ENCODE results near the gene NLN. TPM values are rescaled to one million over a fixed set of nuclear protein-coding genes. Genes with fewer than 3 reads are reported as not detected.

NLN gene
- total RNA-seq, 1 donor from 2014 or later, result 94.3 TPM

GRCh38 chr5:65708145-65708544, 13.9 kb upstream of the NLN start:
- H3K4me2 ChIP-seq, result no peak overlapping the region
- no peaks in the 10 kb centered on the region for H3K9me3 ChIP-seq (ENCODE audit: low read depth)
- no peak overlapping the region for H3K27ac ChIP-seq
- H3K79me2 ChIP-seq (ENCODE audit: low read depth), result no peaks in the 10 kb centered on the region
- no peaks in the 10 kb centered on the region for H3K27me3 ChIP-seq
- Mint-ChIP-seq H3K27me3 (ENCODE audit: insufficient read depth, low read depth) (no peaks in the 10 kb centered on the region), H3K9me3 (no peaks in the 10 kb centered on the region), H3K4me3 (no peak overlapping the region), H3K36me3 (peaks cover 10% of the 10 kb centered on the region), H3K4me1 (no peaks in the 10 kb centered on the region), H3K27ac (no peak overlapping the region)
- TF ChIP-seq EZH2 (IDR thresholded peaks at IDR 0.05), result no peak
- TF ChIP-seq CTCF (IDR thresholded peaks at IDR 0.05), result no peak
- no peak for DNase-seq (ENCODE audit: low spot score)
- no peak overlapping the region for H3K4me3 ChIP-seq
- H3K9ac ChIP-seq, result no peak overlapping the region
- no peak overlapping the region for H2AFZ ChIP-seq (replicated peaks)
- no peaks in the 10 kb centered on the region for H4K20me1 ChIP-seq (ENCODE audit: low read depth)
- no peaks in the 10 kb centered on the region for H3F3A ChIP-seq (ENCODE audit: low read depth)
- H3K36me3 ChIP-seq, result no peaks in the 10 kb centered on the region
- H3K4me1 ChIP-seq, result no peaks in the 10 kb centered on the region

- Histone ChIP-seq H3K9ac (no peak overlapping the region), H3K36me3 (no peaks in the 10 kb centered on the region), H3K79me2 (ENCODE audit: low read depth) (peaks cover 19% of the 10 kb centered on the region), H3F3A (ENCODE audit: low read depth) (peaks cover 11% of the 10 kb centered on the region), H3K9me3 (ENCODE audit: low read depth) (no peaks in the 10 kb centered on the region), H3K27me3 (peaks cover 10% of the 10 kb centered on the region), H2AFZ (replicated peaks) (no peak overlapping the region), H4K20me1 (ENCODE audit: low read depth) (no peaks in the 10 kb centered on the region), H3K4me1 (no peaks in the 10 kb centered on the region), H3K27ac (no peak overlapping the region), H3K4me3 (no peak overlapping the region), H3K4me2 (no peak overlapping the region)
- DNase-seq (ENCODE audit: low spot score), result no peak
- TF ChIP-seq EZH2 (IDR thresholded peaks at IDR 0.05) (no peak), CTCF (IDR thresholded peaks at IDR 0.05) (no peak), EZH2phosphoT487 (IDR thresholded peaks at IDR 0.05) (no peak)
- peaks cover 4% of the 10 kb centered on the region for H3K36me3 Mint-ChIP-seq
- no peaks in the 10 kb centered on the region for H3K9me3 Mint-ChIP-seq
- H3K4me1 Mint-ChIP-seq, result peaks cover 14% of the 10 kb centered on the region
- H3K27ac Mint-ChIP-seq, result no peak overlapping the region
- H3K4me3 Mint-ChIP-seq, result no peak overlapping the region
- peaks cover 4% of the 10 kb centered on the region for H3K27me3 Mint-ChIP-seq (ENCODE audit: insufficient read depth, low read depth)
Measured at GRCh38 chr5:65718576-65719310, 3.3 kb upstream of the NLN start.

GRCh38 chr5:65721050-65721719, 820 bp upstream of the NLN start:
- H3K27ac ChIP-seq, result no peak overlapping the region
- peak overlapping the region; percentile 96 for H2AFZ ChIP-seq (replicated peaks)

More at GRCh38 chr5:65721050-65721719, 820 bp upstream of the NLN start:
- H3K36me3 Mint-ChIP-seq, result peaks cover 2% of the 10 kb centered on the region
- H3K9me3 Mint-ChIP-seq, result no peaks in the 10 kb centered on the region
- Histone ChIP-seq H3K4me1 (peaks cover 9% of the 10 kb centered on the region), H3K9me3 (ENCODE audit: low read depth) (no peaks in the 10 kb centered on the region), H3K9ac (peak overlapping the region; percentile 65), H3K79me2 (ENCODE audit: low read depth) (peaks cover 43% of the 10 kb centered on the region), H3F3A (ENCODE audit: low read depth) (peaks cover 11% of the 10 kb centered on the region), H3K36me3 (no peaks in the 10 kb centered on the region), H3K4me2 (peak overlapping the region; percentile 96), H3K4me3 (peak overlapping the region; percentile 74), H4K20me1 (ENCODE audit: low read depth) (no peaks in the 10 kb centered on the region), H3K27me3 (peaks cover 10% of the 10 kb centered on the region)
- no peak for TF ChIP-seq EZH2 (IDR thresholded peaks at IDR 0.05)
- no peak for TF ChIP-seq CTCF (IDR thresholded peaks at IDR 0.05)
- peak; percentile 10 for TF ChIP-seq EZH2phosphoT487 (IDR thresholded peaks at IDR 0.05)
- peak; percentile 50 for DNase-seq (ENCODE audit: low spot score)
- peak overlapping the region; percentile 86 for H3K4me3 Mint-ChIP-seq
- no peak overlapping the region for H3K27ac Mint-ChIP-seq
- peaks cover 6% of the 10 kb centered on the region for H3K27me3 Mint-ChIP-seq (ENCODE audit: insufficient read depth, low read depth)
- peaks cover 20% of the 10 kb centered on the region for H3K4me1 Mint-ChIP-seq

Data from neural progenitor cell (in vitro differentiated cells).